ENCODE data around the gene ARMC7.
"Not testable (repeated sequence)": the region's sequence is repeated elsewhere in the genome, so short reads cannot be mapped to it uniquely, and the experiment has no call there.

ARMC7 gene

DNA sequence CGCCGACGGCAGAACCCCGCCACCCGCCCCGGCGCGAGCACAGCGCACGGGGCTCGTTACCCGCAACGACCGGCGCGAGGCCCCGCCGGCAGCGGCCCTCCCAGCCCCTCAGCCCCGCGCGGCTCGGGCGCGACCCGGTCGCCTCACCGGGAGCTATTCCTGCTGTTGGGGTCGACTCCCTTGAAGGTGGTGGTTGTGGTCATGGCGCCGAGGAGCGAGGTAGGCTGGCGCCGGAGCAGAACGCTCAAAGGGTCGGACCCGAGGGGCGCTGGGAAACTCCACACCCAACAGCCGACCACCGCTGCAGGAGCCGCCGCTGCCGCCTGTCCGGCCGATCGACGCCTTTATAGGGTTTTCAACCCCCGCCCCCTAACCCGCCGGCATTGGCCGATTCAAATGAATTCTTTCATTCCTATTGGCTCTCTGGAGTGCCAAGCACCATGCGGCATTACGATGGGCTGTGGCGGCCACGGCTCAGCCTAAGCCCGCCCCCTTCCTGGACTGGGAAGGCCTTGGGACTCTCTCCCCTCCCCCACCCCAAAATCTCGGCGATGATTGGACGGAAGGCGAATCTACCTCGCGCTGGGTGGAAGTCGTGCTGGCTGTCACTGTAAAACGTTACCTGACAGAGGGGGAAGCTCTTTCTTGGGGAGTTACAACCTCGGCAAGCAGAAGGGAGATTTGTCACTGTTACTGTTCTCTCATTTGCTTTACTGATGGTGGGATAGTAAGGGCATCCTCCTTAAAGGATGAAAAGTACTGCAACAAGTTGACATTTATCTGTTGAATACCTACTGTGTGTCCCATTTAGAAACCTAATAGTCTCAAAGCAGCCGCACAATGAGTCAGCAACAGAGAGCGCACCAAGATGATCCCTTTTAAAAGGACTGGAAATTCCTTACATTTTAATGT, 44.7 kb downstream of the ARMC7 start, which contains the start of gene JPT1:
Gene JPT1 (minus strand): TSS at position 318 of the 912 bp plus-strand sequence. CDS start 115 bp downstream, at position 203.
- DNase-seq (ENCODE audit: low read depth), result peak; percentile 87

GRCh38 chr17:75155191-75155601, 45.4 kb downstream of the ARMC7 start:
- no peak for DNase-seq (ENCODE audit: low read depth)

GRCh38 chr17:75158480-75158879, 48.7 kb downstream of the ARMC7 start:
- not testable (repeated sequence) for DNase-seq (ENCODE audit: low read depth)

DNA sequence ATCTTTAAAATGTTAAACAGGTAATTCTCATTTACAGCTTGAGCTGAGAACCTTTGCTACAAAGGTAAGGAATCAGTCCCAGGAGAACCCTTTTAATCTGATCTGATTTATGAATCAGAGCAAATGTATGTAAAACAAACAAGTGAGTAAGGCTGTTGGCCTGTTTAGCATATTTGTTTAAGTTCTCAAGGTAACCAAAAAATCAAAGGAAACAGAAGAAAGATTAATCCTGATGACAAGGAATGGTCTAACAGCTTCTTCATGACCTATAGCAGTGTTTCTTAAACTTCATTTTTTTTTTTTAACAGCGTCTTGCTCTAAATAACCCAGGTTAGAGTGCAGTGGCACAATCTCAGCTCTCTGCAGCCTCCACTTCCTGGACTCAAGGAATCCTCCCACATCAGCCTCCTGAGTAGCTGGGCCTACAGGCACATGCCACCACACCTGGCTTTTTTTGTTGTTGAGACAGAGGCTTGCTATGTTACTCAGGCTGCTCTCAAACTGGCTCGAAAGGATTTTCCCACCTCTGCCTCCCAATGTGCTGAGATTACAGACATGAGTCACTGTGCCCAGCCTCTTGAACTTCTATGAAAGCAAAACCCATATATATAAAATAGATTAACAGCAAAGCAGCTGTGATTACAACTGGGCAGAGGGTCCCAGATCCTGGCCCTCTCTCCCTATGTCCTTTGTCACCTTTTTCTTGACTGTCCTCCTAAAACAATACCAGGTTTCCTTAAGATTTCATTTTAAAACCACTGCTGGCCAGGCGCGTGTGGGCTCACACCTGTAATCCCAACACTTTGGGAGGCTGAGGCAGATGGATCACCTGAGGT, 49.6 kb downstream of the ARMC7 start:
- DNase-seq (ENCODE audit: low read depth), result no peak

- DNase-seq (ENCODE audit: low read depth), result no peak
Measured at GRCh38 chr17:75160211-75160610, 50.4 kb downstream of the ARMC7 start.

DNA sequence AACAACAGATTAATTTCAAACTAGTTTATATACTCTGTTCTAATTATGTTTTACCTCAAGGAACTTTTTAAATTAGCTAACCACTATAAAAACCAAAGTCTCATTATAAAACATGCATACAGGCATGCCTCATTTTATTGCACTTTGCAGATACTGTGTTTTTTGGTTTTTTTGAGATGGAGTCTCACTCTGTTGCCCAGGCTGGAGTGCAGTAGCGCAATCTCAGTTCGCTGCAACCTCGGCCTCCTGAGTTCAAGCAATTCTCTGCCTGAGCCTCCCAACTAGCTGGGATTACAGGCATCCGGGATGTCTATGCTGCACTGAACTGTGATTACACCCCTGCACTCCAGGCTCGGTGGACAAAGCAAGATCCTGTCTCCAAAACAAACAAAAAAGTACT, 53.3 kb downstream of the ARMC7 start:
- DNase-seq (ENCODE audit: low read depth), result no peak

DNA sequence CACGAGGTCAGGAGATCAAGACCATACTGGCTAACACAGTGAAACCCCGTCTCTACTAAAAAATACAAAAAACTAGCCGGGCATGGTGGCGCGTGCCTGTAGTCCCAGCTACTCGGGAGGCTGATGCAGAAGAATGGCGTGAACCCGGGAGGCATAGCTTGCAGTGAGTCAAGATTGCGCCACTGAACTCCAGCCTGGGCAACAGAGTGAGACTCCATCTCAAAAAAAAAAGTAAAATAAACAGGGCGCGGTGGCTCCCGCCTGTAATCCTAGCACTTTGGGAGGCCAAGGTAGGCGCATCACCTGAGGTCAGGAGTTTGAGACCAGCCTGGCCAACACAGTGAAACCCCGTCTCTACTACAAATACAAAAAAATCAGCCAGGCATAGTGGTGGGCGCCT, 54.8 kb downstream of the ARMC7 start:
- DNase-seq (ENCODE audit: low read depth), result not testable (repeated sequence)

GRCh38 chr17:75168998-75169397, 59.2 kb downstream of the ARMC7 start:
- DNase-seq (ENCODE audit: low read depth), result no peak

GRCh38 chr17:75173526-75173925, 63.8 kb downstream of the ARMC7 start:
- DNase-seq (ENCODE audit: low read depth), result no peak

GRCh38 chr17:75174996-75175395, 65.2 kb downstream of the ARMC7 start:
- no peak for DNase-seq (ENCODE audit: low read depth)

GRCh38 chr17:75176625-75177024, 66.9 kb downstream of the ARMC7 start:
- no peak for DNase-seq (ENCODE audit: low read depth)

- DNase-seq (ENCODE audit: low read depth), result no peak
Measured at GRCh38 chr17:75178453-75178852, 68.7 kb downstream of the ARMC7 start.
